Pulmonary artery endothelial cell (primary cell): ENCODE results near the gene BLACAT1. TPM values are rescaled to one million over a fixed set of nuclear protein-coding genes. Genes with fewer than 3 reads are reported as not detected.
A peak's percentile ranks its signal among the peaks of the same experiment; 100 is the strongest.
"Not testable (repeated sequence)": the region's sequence is repeated elsewhere in the genome, so short reads cannot be mapped to it uniquely, and the experiment has no call there.

Experiments used
- DNase-seq: peaks from one replicate; pipeline ENCODE4 v3.0.0-alpha.2; 2011; ENCODE audit warnings: low read depth, low spot score
- total RNA-seq: library from RNA; depleted of rRNA; stranded (reverse); fragments of >200 nt; gene quantifications from 2 replicates; pipeline ENCODE4 v1.2.3, GENCODE V29; 2014

The BLACAT1 gene
- total RNA-seq, 1 donor from 2014 or later: not detected

- DNase-seq: peak; percentile 19
These were observed 29.4 kb upstream of the BLACAT1 start for GRCh38 chr1:205484985-205485967.

- DNase-seq: no peak
These were observed 27.5 kb upstream of the BLACAT1 start for GRCh38 chr1:205483372-205483771.

GRCh38 chr1:205482587-205482986, 26.7 kb upstream of the BLACAT1 start:
- not testable (repeated sequence) for DNase-seq

- DNase-seq: no peak
These were observed 25.8 kb upstream of the BLACAT1 start for GRCh38 chr1:205481629-205482151.

DNA sequence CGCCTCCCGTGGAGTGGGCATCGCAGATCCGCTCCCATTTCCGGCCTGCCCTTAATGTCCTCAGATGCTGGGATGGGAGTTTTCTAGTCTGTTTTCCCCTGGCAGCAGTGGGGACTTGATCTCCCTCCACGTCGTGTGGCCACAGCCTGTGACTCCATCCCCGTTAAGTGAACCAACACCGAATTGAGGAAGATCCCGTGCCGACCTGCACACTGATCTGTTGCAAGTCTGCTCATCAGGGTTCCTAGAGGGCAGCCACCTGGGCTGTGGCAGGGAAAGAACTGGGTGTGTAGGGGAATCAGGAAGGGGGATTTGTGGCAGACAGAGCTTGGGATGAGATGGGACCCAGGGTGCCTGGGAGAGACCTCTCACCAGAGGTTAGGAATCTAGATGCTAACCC, 25.4 kb upstream of the BLACAT1 start:
- DNase-seq: no peak

DNA sequence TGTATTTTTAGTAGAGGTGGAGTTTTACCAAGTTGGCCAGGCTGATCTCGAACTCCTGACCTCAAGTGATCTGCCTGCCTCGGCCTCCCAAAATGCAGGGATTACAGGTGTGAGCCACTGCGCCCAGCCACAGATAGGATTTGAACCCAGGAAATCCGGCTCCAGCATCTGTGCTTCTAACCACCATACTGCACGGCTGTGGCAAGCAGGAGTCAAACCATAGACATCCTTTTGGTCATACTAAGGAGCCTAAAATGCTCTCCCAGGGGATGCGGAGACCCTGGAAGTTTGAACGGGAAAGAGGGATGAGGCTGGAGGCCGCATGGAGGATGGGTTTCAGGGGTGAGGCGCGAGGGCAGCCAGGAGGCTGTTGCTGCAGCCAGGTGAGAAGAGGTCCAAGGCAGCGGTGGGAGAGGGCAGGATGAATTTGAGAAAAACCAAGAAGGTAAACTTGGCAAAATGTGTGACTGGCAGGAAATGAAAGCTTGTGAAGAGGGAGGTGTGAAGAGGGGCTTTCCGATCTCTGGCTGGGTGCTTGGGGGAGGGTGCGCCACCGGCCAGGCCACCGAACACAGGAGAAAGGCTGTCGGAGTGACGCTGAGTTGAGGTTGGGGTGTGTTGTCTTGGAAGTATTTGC, 24.6 kb upstream of the BLACAT1 start:
- no peak for DNase-seq

- not testable (repeated sequence) for DNase-seq
These were observed 23.1 kb upstream of the BLACAT1 start for GRCh38 chr1:205478985-205479384.

- no peak for DNase-seq
These were observed 22.0 kb upstream of the BLACAT1 start for GRCh38 chr1:205477759-205478247.

- DNase-seq: no peak
These were observed 21.4 kb upstream of the BLACAT1 start for GRCh38 chr1:205477121-205477758.

DNA sequence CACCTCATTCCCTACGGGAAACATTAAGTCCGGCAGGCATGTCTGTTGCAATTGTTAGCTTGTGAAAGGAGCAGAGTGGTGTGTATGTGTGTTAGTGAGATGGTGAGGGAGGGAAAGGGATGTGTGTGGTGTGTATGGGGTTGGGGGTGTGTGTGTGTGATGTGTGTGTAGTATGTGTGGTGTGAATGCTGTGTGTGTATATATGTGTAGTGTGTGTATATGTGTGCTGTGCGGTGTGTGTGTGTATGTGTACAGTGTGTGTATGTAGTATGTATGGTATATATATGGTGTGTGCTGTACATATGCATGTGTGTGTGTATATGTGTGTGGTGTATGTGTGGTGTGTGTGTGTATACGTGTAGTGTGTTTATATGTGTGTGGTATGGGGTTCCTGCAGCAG, 20.8 kb upstream of the BLACAT1 start:
- DNase-seq: no peak

DNA sequence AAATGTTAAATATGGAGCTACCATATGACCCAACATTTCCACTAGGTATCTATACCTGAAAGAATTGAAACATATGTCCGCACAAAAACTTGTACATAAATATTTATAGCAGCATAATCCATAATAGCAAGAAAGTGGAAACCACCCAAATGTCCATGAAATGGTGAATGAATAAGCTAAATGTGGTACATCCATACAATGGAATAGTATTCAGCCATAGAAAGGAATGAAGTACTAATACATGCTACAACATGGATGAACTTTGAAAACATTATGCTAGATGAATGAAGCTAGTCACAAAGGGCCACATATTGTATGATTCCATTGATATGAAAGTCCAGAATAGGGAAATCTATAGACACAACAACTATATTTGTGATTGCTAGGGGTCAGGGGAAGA, 20.0 kb upstream of the BLACAT1 start:
- no peak for DNase-seq

GRCh38 chr1:205474571-205474970, 18.7 kb upstream of the BLACAT1 start:
- no peak for DNase-seq

GRCh38 chr1:205473966-205474365, 18.1 kb upstream of the BLACAT1 start:
- no peak for DNase-seq

DNA sequence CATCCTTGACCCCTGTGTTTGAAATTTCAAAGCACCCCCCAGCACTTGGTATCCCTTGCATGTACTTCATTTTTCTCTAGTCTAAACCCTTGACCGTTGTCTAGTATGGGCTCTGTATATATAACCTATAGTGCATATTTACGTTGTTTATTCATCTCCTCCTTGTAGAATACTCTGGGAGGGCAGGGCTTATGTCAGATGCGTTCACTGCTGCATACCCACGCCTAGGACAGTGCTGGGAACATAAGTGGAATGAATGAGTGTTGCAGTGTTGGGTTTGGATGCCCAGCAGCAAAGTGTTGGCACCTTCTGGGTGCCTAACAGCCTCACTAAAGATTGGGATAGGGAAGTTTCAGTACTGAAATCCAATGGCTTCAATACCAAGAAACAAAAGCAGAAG, 17.6 kb upstream of the BLACAT1 start:
- DNase-seq: no peak

- DNase-seq: no peak
These were observed 17.0 kb upstream of the BLACAT1 start for GRCh38 chr1:205472737-205473441.

DNA sequence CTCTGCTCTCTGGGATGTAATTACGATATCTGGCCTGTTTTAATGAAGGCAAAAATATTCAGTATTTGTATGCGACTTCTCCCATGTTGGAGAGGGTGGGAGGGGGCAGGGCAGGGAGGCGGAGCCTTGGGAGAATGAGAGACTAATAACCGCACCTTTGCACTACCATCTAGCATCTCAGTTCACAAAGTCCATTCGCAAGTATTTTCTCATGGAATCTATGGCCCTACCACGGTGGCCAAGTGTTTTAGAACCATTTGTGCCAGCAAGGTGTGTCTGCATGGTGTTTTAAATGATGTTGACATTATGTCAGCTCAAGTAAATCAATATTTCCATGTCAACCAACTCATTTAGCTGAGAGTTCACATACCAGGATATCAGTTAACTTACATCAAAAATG, 14.3 kb upstream of the BLACAT1 start:
- no peak for DNase-seq

GRCh38 chr1:205466595-205467220, 10.9 kb upstream of the BLACAT1 start:
- no peak for DNase-seq

GRCh38 chr1:205465392-205465791, 9.5 kb upstream of the BLACAT1 start:
- DNase-seq: no peak

GRCh38 chr1:205458777-205459566, 3.1 kb upstream of the BLACAT1 start:
- DNase-seq: peak; percentile 22
